IPS-NIHi11 (cell line): ENCODE measurements around the gene LDB2.
"Not testable (repeated sequence)": the region's sequence is repeated elsewhere in the genome, so short reads cannot be mapped to it uniquely, and the experiment has no call there.

Experiments
- DNase-seq: peaks from one replicate; pipeline ENCODE4 v3.0.0; 2012; ENCODE audit warnings: mixed read lengths, low spot score

The LDB2 gene

GRCh38 chr4:16897991-16898827, at the start of gene LDB2:
TSS of gene LDB2 (minus strand) at chr4:16898645.
- DNase-seq = peak; percentile 49

GRCh38 chr4:16942491-16942890, 44.0 kb upstream of the LDB2 start:
- DNase-seq = no peak

GRCh38 chr4:16939178-16939577, 40.7 kb upstream of the LDB2 start:
- no peak for DNase-seq

GRCh38 chr4:16938512-16939040, 40.1 kb upstream of the LDB2 start:
- no peak for DNase-seq

- DNase-seq = no peak
These were observed 33.2 kb upstream of the LDB2 start for GRCh38 chr4:16931339-16932305.

- no peak for DNase-seq
These were observed 27.8 kb upstream of the LDB2 start for GRCh38 chr4:16926214-16926613.

- not testable (repeated sequence) for DNase-seq
These were observed 20.3 kb upstream of the LDB2 start for GRCh38 chr4:16918716-16919115.

GRCh38 chr4:16916719-16917337, 18.4 kb upstream of the LDB2 start:
- DNase-seq = peak; percentile 68

GRCh38 chr4:16916031-16916430, 17.6 kb upstream of the LDB2 start:
- no peak for DNase-seq

GRCh38 chr4:16914208-16914607, 15.8 kb upstream of the LDB2 start:
- peak; percentile 33 for DNase-seq

- DNase-seq = no peak
These were observed 14.5 kb upstream of the LDB2 start for GRCh38 chr4:16912896-16913295.

- DNase-seq = no peak
These were observed 10.8 kb upstream of the LDB2 start for GRCh38 chr4:16909281-16909680.

GRCh38 chr4:16908377-16909021, 10.1 kb upstream of the LDB2 start:
- DNase-seq = no peak

GRCh38 chr4:16900325-16900724, 1.9 kb upstream of the LDB2 start:
- DNase-seq = no peak

GRCh38 chr4:16896881-16897750, 1.3 kb downstream of the LDB2 start:
- DNase-seq = no peak

GRCh38 chr4:16894406-16894805, 4.0 kb downstream of the LDB2 start:
- no peak for DNase-seq

GRCh38 chr4:16893141-16893651, 5.2 kb downstream of the LDB2 start:
- DNase-seq = no peak

GRCh38 chr4:16890651-16891050, 7.8 kb downstream of the LDB2 start:
- no peak for DNase-seq

- DNase-seq = no peak
These were observed 8.5 kb downstream of the LDB2 start for GRCh38 chr4:16889945-16890344.

- no peak for DNase-seq
These were observed 10.6 kb downstream of the LDB2 start for GRCh38 chr4:16887887-16888286.
